Smooth muscle cell (in vitro differentiated cells): ENCODE measurements around the gene EXD2. TPM values are rescaled to one million over a fixed set of nuclear protein-coding genes. Genes with fewer than 3 reads are reported as not detected.
A peak's percentile ranks its signal among the peaks of the same experiment; 100 is the strongest.

ENCODE experiments used
- DNase-seq: peaks from one replicate; lab custom pipeline; 2025; ENCODE audit not compliant: unreplicated experiment; lab: John Stamatoyannopoulos, UW
- H2AFZ ChIP-seq: fragments of 200-600 bp; sonication (generic); 2 replicates; pipeline ENCODE4 v1.6.0; 2016; ENCODE audit warnings: antibody characterized with exemption, low read depth, mild to moderate bottlenecking
- H3F3A ChIP-seq: fragments of 200-600 bp; sonication (generic); 2 replicates; pipeline ENCODE4 v1.6.0; 2017; ENCODE audit warnings: antibody characterized with exemption, low read depth
- H3K27ac ChIP-seq: fragments of 200-600 bp; sonication (generic); 2 replicates; pipeline ENCODE4 v1.5.1; 2016; ENCODE audit warnings: low read depth, mild to moderate bottlenecking
- H3K27me3 ChIP-seq: fragments of 200-600 bp; sonication (generic); 2 replicates; pipeline ENCODE4 v1.6.1; 2016; ENCODE audit warnings: low read depth, mild to moderate bottlenecking
- H3K36me3 ChIP-seq: fragments of 200-600 bp; sonication (generic); 2 replicates; pipeline ENCODE4 v1.5.1; 2016; ENCODE audit warnings: low read depth
- H3K4me1 ChIP-seq: fragments of 200-600 bp; sonication (generic); 2 replicates; pipeline ENCODE4 v1.5.1; 2016; ENCODE audit warnings: low read depth
- H3K4me2 ChIP-seq: fragments of 200-600 bp; sonication (generic); 2 replicates; pipeline ENCODE4 v1.6.0; 2016; ENCODE audit warnings: mild to moderate bottlenecking
- H3K4me3 ChIP-seq: fragments of 200-600 bp; sonication (generic); 2 replicates; pipeline ENCODE4 v1.5.1; 2016; ENCODE audit warnings: mild to moderate bottlenecking
- H3K79me2 ChIP-seq: fragments of 200-600 bp; sonication (generic); 2 replicates; pipeline ENCODE4 v1.6.0; 2016; ENCODE audit warnings: low read depth, mild to moderate bottlenecking
- H3K9ac ChIP-seq: fragments of 200-600 bp; sonication (generic); 2 replicates; pipeline ENCODE4 v1.6.0; 2016; ENCODE audit warnings: low read depth
- H3K9me3 ChIP-seq: fragments of 200-600 bp; sonication (generic); replicated peaks from 2 replicates; pipeline ENCODE4 v1.5.1; 2016; ENCODE audit warnings: low read depth
- H4K20me1 ChIP-seq: fragments of 200-600 bp; sonication (generic); 2 replicates; pipeline ENCODE4 v1.6.0; 2016; ENCODE audit warnings: low read depth
- CTCF ChIP-seq: fragments of 200-600 bp; sonication (generic); IDR thresholded peaks from 2 replicates; pipeline ENCODE4 v1.5.1; 2017; ENCODE audit warnings: borderline replicate concordance, mild to moderate bottlenecking, antibody characterized with exemption; ENCODE audit not compliant: insufficient read depth, poor library complexity, severe bottlenecking
- WGBS: methylation state at CpG from one replicate; pipeline ENCODE4 v1.1.7; 2016; ENCODE audit warnings: low lambda C conversion rate; 5-methylcytosine and 5-hydroxymethylcytosine counted together
- polyA plus RNA-seq: library from polyadenylated mRNA; unstranded; fragments of >200 nt; fragmentation: Nextera tagmentation; extraction: Ambion mirVana; gene quantifications from 2 replicates; pipeline ENCODE4 v1.2.1, GENCODE V29; 2016
- total RNA-seq: library from RNA; depleted of rRNA; stranded (reverse); fragments of >200 nt; gene quantifications from 2 replicates; pipeline ENCODE4 v1.2.3, GENCODE V29; 2014

EXD2 gene
- total and polyA plus RNA-seq, 2 experiments from 2014 or later: 12.0 to 12.5 TPM

- TF ChIP-seq CTCF: no peak
- Histone ChIP-seq H2AFZ (no peak overlapping the region), H3K9ac (no peak overlapping the region), H3K27ac (no peak overlapping the region), H3K4me2 (no peak overlapping the region), H3K36me3 (no peaks in the 10 kb centered on the region), H3K9me3 (no peaks in the 10 kb centered on the region), H3K79me2 (no peaks in the 10 kb centered on the region), H3K4me1 (no peaks in the 10 kb centered on the region), H3K4me3 (no peak overlapping the region), H3K27me3 (no peaks in the 10 kb centered on the region), H3F3A (no peaks in the 10 kb centered on the region), H4K20me1 (no peaks in the 10 kb centered on the region)
- DNase-seq: no peak
- WGBS: 78% methylated on average over 7 of the region's 7 CpGs
Measured at GRCh38 chr14:69285661-69286255, 94.5 kb downstream of the EXD2 start.

GRCh38 chr14:69287098-69288010 lies 96.1 kb downstream of the EXD2 start:
- Histone ChIP-seq H3K4me1 (no peaks in the 10 kb centered on the region), H4K20me1 (no peaks in the 10 kb centered on the region), H3F3A (no peaks in the 10 kb centered on the region), H3K27ac (no peak overlapping the region), H3K9ac (no peak overlapping the region), H3K36me3 (no peaks in the 10 kb centered on the region), H3K4me3 (no peak overlapping the region), H3K79me2 (no peaks in the 10 kb centered on the region), H3K9me3 (no peaks in the 10 kb centered on the region), H2AFZ (no peak overlapping the region), H3K4me2 (no peak overlapping the region), H3K27me3 (no peaks in the 10 kb centered on the region)
- TF ChIP-seq CTCF: no peak
- no peak for DNase-seq
- WGBS: 73% methylated on average over 9 of the region's 9 CpGs

GRCh38 chr14:69288011-69288771 lies 96.9 kb downstream of the EXD2 start:
- H3K9ac ChIP-seq: no peak overlapping the region
- no peaks in the 10 kb centered on the region for H3K9me3 ChIP-seq
- no peak overlapping the region for H2AFZ ChIP-seq
- H3K36me3 ChIP-seq: no peaks in the 10 kb centered on the region
- no peaks in the 10 kb centered on the region for H3K79me2 ChIP-seq
- no peak overlapping the region for H3K4me2 ChIP-seq
- WGBS: 79% methylated on average over 8 of the region's 8 CpGs
- no peak overlapping the region for H3K27ac ChIP-seq
- H3K4me3 ChIP-seq: no peak overlapping the region
- H3F3A ChIP-seq: no peaks in the 10 kb centered on the region
- no peaks in the 10 kb centered on the region for H3K4me1 ChIP-seq
- peak; percentile 31 for TF ChIP-seq CTCF
- H3K27me3 ChIP-seq: no peaks in the 10 kb centered on the region
- DNase-seq: no peak
- H4K20me1 ChIP-seq: no peaks in the 10 kb centered on the region
